ENCODE data around the gene RAB5IF. TPM values are rescaled to one million over a fixed set of nuclear protein-coding genes. Genes with fewer than 3 reads are reported as not detected.
A peak's percentile ranks its signal among the peaks of the same experiment; 100 is the strongest.

RAB5IF gene
- total and polyA plus RNA-seq, 2 of the 13 experiments (the other 11 are each of a cell fraction or from before 2014, with no cell fraction given), result 261 to 305 TPM

DNA sequence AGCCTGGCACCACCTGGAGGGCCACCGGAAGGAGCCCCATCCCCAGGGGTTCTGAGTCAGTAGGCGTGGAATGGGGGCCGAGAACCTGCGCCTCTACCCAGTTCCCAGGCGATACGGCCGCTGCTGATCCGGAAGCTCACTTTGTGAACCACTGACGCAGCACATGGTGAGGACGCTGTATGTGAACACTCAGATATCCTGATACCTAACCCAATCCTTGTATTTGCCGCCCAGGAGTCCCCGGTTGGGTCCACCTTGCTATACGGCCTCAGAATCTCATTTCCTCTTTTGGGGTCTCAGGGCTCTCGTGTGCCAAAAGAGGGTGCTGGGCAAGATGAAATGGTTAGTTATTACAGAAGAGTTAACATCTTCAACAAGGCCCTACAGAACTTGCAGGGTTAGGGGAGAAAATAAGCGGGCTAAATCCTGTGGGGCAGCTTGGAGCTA, 604 bp upstream of the RAB5IF start:
- Histone ChIP-seq H2AFZ (ENCODE audit: low read length) (peak overlapping the region; percentile 70), H3K4me1 (ENCODE audit: insufficient read depth, low read length) (peaks cover 27% of the 10 kb centered on the region), H3K36me3 (replicated peaks in 1 of 2; ENCODE audit: control insufficient read depth in 1 of 2, insufficient read depth in 2 of 2, low read length in 2 of 2) (peaks cover 7 to 19% of the 10 kb centered on the region in 2 experiments), H4K20me1 (ENCODE audit: insufficient read depth, low read length) (no peaks in the 10 kb centered on the region), H3K9ac (ENCODE audit: insufficient read depth, low read depth, low read length) (peak overlapping the region; percentile 98), H3K79me2 (ENCODE audit: insufficient read depth, low read length) (peaks cover 28% of the 10 kb centered on the region), H3K9me3 (ENCODE audit: low read length) (no peaks in the 10 kb centered on the region), H3K27me3 (ENCODE audit: control insufficient read depth in 1 of 2, insufficient read depth in 2 of 2, low read length in 2 of 2) (no peaks in the 10 kb centered on the region; a peak in 1 of 5 replicates), H3K4me3 (replicated peaks in 1 of 3; ENCODE audit: insufficient read depth in 1 of 3, low read depth in 2 of 3, low read length in 3 of 3) (peak overlapping the region; percentile 25 to 98 (median 52)), H3K27ac (ENCODE audit: extremely low read length, insufficient read depth, low read length) (peak overlapping the region; percentile 63), H3K4me2 (ENCODE audit: low read depth, low read length) (peak overlapping the region; percentile 90)
- POLR2A ChIA-PET, result interaction anchor here (0.7 to 6.6 kb wide), 26 partner anchors 9 to 651 kb away, joined by 3 to 167 read pairs (median 8); partner anchors contain the start of genes DSN1, NDRG3, RBL1 and SCAND1
- intact Hi-C loops (cut with micrococcal nuclease; ENCODE audit: unreplicated experiment), result loop anchor here (1.0 to 2.0 kb wide), 3 partner anchors 32 to 137 kb away; partner anchors contain the start of gene TGIF2
- no peak for FAIRE-seq
- BruUV-seq (replicated peaks), result TSS peak; percentile 78
- peak; percentile 3 for ATAC-seq
- no peak for DNase-seq (ENCODE audit: low spot score)
- CTCF ChIA-PET (ENCODE audit: low intra/inter-chr PET ratio, low total read pairs), result interaction anchor here (1.1 to 1.8 kb wide), 6 partner anchors 13 to 99 kb away, joined by 3 to 15 read pairs (median 6); no protein-coding TSS in a partner anchor
- WGBS (ENCODE audit: low lambda C conversion rate), result 78% methylated on average over 15 of the region's 15 CpGs
- in situ Hi-C loops (cut with HindIII; ENCODE audit: extremely low pct_ligation_motif_present, low pct_unique_long_range_greater_than_20kb), result no loop called here
- TF ChIP-seq ONECUT2 (CRISPR knock-in tag; IDR thresholded peaks at IDR 0.05), result 0 out of 2 replicates have a peak, but pooled peaks have one; percentile 6
- no peak for TF ChIP-seq ZNF619 (CRISPR knock-in tag; IDR thresholded peaks at IDR 0.05)
- TF ChIP-seq ZNF33A (CRISPR knock-in tag; IDR thresholded peaks at IDR 0.05; ENCODE audit: borderline replicate concordance), result peak; percentile 96; the same call in 1 of the 2 replicates
- TF ChIP-seq EEA1 (CRISPR knock-in tag; IDR thresholded peaks at IDR 0.05; ENCODE audit: borderline replicate concordance), result 0 out of 2 replicates have a peak, but pooled peaks have one; percentile 18
- 0 out of 2 replicates have a peak, but pooled peaks have one; percentile 69 for TF ChIP-seq ZNF747 (CRISPR knock-in tag; IDR thresholded peaks at IDR 0.05; ENCODE audit: borderline replicate concordance)
- TF ChIP-seq SRSF1 (optimal IDR thresholded peaks at IDR 0.05; ENCODE audit: low read depth, low read length), result peak; percentile 9
- TF ChIP-seq, protein P1, sequence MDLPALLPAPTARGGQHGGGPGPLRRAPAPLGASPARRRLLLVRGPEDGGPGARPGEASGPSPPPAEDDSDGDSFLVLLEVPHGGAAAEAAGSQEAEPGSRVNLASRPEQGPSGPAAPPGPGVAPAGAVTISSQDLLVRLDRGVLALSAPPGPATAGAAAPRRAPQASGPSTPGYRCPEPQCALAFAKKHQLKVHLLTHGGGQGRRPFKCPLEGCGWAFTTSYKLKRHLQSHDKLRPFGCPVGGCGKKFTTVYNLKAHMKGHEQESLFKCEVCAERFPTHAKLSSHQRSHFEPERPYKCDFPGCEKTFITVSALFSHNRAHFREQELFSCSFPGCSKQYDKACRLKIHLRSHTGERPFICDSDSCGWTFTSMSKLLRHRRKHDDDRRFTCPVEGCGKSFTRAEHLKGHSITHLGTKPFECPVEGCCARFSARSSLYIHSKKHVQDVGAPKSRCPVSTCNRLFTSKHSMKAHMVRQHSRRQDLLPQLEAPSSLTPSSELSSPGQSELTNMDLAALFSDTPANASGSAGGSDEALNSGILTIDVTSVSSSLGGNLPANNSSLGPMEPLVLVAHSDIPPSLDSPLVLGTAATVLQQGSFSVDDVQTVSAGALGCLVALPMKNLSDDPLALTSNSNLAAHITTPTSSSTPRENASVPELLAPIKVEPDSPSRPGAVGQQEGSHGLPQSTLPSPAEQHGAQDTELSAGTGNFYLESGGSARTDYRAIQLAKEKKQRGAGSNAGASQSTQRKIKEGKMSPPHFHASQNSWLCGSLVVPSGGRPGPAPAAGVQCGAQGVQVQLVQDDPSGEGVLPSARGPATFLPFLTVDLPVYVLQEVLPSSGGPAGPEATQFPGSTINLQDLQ (CRISPR knock-in tag; IDR thresholded peaks at IDR 0.05), result no peak
- TF ChIP-seq SNAPC2 (CRISPR knock-in tag; IDR thresholded peaks at IDR 0.05), result peak; percentile 63; the same call in 1 of the 2 replicates
- TF ChIP-seq ZNF839 (CRISPR knock-in tag; IDR thresholded peaks at IDR 0.05; ENCODE audit: borderline replicate concordance), result 0 out of 2 replicates have a peak, but pooled peaks have one; percentile 5
- TF ChIP-seq ZBTB7A (CRISPR knock-in tag; IDR thresholded peaks at IDR 0.05), result no peak
- peak; percentile 59; the same call in 1 of the 2 replicates for TF ChIP-seq ZC3H4 (CRISPR knock-in tag; IDR thresholded peaks at IDR 0.05; ENCODE audit: borderline replicate concordance)
- peak; percentile 85 for TF ChIP-seq ZNF430 (CRISPR knock-in tag; IDR thresholded peaks at IDR 0.05)
- no peak for TF ChIP-seq ETV6 (CRISPR knock-in tag; conservative IDR thresholded peaks at IDR 0.05)
- peak; percentile 74; the same call in 1 of the 2 replicates for TF ChIP-seq ZFP36L1 (CRISPR knock-in tag; IDR thresholded peaks at IDR 0.05)
- no peak for TF ChIP-seq BCLAF1 (IDR thresholded peaks at IDR 0.05)
- TF ChIP-seq, protein P2, sequence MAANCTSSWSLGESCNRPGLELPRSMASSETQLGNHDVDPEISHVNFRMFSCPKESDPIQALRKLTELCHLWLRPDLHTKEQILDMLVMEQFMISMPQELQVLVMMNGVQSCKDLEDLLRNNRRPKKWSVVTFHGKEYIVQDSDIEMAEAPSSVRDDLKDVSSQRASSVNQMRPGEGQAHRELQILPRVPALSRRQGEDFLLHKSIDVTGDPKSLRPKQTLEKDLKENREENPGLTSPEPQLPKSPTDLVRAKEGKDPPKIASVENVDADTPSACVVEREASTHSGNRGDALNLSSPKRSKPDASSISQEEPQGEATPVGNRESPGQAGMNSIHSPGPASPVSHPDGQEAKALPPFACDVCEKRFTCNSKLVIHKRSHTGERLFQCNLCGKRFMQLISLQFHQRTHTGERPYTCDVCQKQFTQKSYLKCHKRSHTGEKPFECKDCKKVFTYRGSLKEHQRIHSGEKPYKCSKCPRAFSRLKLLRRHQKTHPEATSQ (CRISPR knock-in tag; IDR thresholded peaks at IDR 0.05; ENCODE audit: borderline replicate concordance), result peak; percentile 66; the same call in 1 of the 2 replicates

All from HepG2 (cell line).